Astrocyte of the spinal cord (primary cell): ENCODE measurements around the gene CSRNP2.
A peak's percentile ranks its signal among the peaks of the same experiment; 100 is the strongest.

Experiments
- DNase-seq: peaks from one replicate; pipeline ENCODE4 v3.0.0; 2011; ENCODE audit warnings: low read depth, low spot score
- H3K4me3 ChIP-seq: 2 replicates; pipeline ENCODE4 v1.5.1; 2011; ENCODE audit warnings: low read depth, mild to moderate bottlenecking, low read length, moderate library complexity
- in situ Hi-C: cut with HindIII; loops from 2 replicates; pipeline ENCODE4 v1.10.0; 2017; ENCODE audit warnings: low sequenced_read_pairs
- TF ChIP-seq, protein P1 (sequence below): IDR thresholded peaks from 2 replicates; pipeline ENCODE4 v1.5.1; 2012; ENCODE audit warnings: low read depth, mild to moderate bottlenecking, low read length, inconsistent platforms

CSRNP2 gene

GRCh38 chr12:51090705-51091229 lies 7.4 kb upstream of the CSRNP2 start:
- in situ Hi-C loops = no loop called here
- TF ChIP-seq, protein P1, sequence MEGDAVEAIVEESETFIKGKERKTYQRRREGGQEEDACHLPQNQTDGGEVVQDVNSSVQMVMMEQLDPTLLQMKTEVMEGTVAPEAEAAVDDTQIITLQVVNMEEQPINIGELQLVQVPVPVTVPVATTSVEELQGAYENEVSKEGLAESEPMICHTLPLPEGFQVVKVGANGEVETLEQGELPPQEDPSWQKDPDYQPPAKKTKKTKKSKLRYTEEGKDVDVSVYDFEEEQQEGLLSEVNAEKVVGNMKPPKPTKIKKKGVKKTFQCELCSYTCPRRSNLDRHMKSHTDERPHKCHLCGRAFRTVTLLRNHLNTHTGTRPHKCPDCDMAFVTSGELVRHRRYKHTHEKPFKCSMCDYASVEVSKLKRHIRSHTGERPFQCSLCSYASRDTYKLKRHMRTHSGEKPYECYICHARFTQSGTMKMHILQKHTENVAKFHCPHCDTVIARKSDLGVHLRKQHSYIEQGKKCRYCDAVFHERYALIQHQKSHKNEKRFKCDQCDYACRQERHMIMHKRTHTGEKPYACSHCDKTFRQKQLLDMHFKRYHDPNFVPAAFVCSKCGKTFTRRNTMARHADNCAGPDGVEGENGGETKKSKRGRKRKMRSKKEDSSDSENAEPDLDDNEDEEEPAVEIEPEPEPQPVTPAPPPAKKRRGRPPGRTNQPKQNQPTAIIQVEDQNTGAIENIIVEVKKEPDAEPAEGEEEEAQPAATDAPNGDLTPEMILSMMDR = no peak

GRCh38 chr12:51087818-51088217 lies 4.4 kb upstream of the CSRNP2 start:
- in situ Hi-C loops = no loop called here
- no peak overlapping the region for H3K4me3 ChIP-seq
- TF ChIP-seq, protein P1 = no peak
- no peak for DNase-seq

More at GRCh38 chr12:51090705-51091229, 7.4 kb upstream of the CSRNP2 start:
- no peak for DNase-seq
- no peak overlapping the region for H3K4me3 ChIP-seq

GRCh38 chr12:51086933-51087332 lies 3.5 kb upstream of the CSRNP2 start:
- TF ChIP-seq, protein P1 = no peak
- in situ Hi-C loops = no loop called here
- DNase-seq = no peak
- no peak overlapping the region for H3K4me3 ChIP-seq

DNA sequence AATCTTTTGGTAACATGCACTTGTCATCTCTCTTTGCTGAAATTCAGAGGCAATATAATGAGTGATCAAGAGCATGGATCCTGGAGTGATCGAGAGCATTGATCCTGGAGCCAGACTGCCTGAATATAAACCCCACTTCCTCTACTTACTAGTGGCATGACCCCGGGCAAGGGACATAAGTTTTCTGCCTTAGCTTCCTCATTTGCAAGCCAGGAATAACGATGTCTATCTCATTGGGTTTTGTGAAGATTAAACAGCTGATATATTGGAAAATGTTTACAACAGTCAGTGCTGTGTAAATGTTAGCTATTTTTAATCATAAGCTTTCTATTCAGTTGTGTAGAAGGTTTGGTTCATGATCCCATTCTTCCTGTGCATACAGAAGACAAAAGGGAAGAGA lies 2.4 kb upstream of the CSRNP2 start:
- H3K4me3 ChIP-seq = no peak overlapping the region
- TF ChIP-seq, protein P1 = no peak
- in situ Hi-C loops = no loop called here
- DNase-seq = no peak

DNA sequence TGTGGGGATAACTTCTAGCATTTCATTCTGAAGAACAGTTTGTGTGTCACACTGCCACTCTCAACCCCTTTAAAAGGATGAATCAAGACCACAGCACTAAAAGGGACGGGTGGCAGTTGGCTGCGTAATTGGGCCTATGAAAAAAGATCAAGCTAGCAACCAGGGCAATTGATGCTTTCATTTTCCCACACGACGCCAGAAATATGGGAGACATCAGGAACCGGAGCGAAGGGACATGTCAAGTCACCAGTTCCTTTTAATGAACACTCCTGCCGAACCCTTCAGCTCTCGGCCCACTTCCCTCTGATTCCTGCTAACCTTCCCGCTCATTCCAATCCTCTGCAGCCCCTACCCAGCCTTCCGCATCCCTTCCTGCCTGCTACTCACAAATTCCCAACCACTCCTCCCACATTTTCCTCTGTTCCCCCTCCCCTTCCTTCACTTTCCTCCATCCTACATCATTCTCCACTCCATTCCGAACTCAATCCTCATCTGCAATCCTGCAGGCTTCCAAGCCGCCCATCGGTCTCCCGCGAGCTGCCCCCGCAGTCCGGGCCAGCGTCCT lies 753 bp downstream of the CSRNP2 start:
- peak; percentile 43 for DNase-seq
- TF ChIP-seq, protein P1 = no peak
- peak overlapping the region; percentile 92 for H3K4me3 ChIP-seq
- in situ Hi-C loops = no loop called here

DNA sequence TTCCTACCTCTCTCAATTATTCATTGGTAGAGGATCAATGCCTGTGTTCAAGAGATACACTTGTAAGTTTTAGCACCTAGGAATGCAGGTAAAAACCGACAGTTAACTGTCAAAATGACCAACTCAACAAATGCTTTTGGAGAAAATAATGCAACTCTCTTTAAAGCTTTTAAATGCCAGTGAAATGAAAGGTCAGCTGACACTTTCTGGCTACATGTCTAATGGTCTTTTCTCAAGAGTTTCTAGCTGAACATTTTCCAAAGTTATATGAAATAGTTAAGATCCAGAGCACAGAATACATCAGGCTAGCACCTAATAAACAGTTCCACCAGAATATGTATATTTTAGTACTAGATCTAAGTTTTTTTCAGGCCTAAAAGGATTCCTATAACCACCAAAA lies 2.0 kb downstream of the CSRNP2 start:
- no peak overlapping the region for H3K4me3 ChIP-seq
- TF ChIP-seq, protein P1 = no peak
- DNase-seq = no peak
- in situ Hi-C loops = no loop called here
